ENCODE results near the gene LOXL4.

Gene LOXL4

DNA sequence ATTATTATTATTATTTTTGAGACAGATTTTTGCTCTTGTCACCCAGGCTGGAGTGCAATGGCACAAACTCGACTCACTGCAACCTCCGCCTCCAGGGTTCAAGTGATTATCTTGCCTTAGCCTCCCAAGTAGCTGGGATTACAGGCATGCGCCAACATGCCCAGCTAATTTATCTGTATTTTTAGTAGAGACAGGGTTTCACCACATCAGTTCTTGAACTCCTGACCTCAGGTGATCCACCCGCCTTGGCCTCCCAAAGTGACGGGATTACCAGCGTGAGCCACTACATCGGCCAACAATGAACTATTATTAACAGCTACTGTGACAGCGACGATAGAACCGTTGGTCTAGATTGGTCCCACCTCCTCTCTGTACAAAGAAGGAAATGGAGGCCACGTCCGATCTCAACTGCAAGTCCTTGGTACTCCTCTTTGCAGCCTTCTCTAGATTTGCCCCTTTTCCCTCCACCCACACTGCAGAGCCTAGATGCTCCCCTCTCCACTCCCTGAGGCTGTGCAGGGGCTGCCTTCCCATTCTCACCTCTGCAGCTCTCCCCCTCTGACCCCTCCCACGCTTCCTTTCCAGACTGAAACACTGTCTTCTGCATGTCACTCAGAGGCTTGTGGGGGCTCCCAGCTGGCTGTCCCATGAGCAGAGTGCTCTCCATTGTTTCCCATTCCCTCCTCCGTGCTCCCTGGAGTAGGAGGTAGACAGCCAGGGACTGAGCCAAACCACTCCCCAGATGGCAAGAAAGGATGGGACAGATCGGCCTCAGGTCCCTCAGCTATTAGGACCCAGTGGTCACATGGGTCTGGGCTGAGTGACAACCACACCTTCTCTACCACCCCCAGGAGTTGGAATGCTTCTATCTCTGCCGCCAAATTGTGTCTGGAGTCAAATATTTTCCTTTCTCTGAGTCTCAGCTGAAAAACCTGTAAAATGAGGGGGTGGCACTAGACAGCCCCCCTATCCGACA is 2.3 kb downstream of the LOXL4 start:
- in situ Hi-C loops (cut with MboI; ENCODE audit: low sequenced_read_pairs) = no loop called here
- Histone ChIP-seq H3K36me3 (replicated peaks) (no peaks in the 10 kb centered on the region), H3K4me3 (no peak overlapping the region), H3K27me3 (ENCODE audit: low read depth) (no peaks in the 10 kb centered on the region), H3K9me3 (no peaks in the 10 kb centered on the region), H3K4me1 (0 out of 2 replicates have a peak, but pooled peaks cover 2% of the 10 kb centered on the region)
- DNase-seq (ENCODE audit: low spot score in 2 of 2) = no peak

GRCh38 chr10:98264378-98265065 is 3.5 kb downstream of the LOXL4 start:
- Histone ChIP-seq H3K4me3 (no peak overlapping the region), H3K27me3 (ENCODE audit: low read depth) (no peaks in the 10 kb centered on the region), H3K4me1 (0 out of 2 replicates have a peak, but pooled peaks cover 2% of the 10 kb centered on the region), H3K9me3 (no peaks in the 10 kb centered on the region), H3K36me3 (replicated peaks) (no peaks in the 10 kb centered on the region)
- no peak for DNase-seq (ENCODE audit: low spot score in 2 of 2)
- in situ Hi-C loops (cut with MboI; ENCODE audit: low sequenced_read_pairs) = no loop called here

- no peak for DNase-seq (ENCODE audit: low spot score in 2 of 2)
- H3K9me3 ChIP-seq = no peaks in the 10 kb centered on the region
- H3K27me3 ChIP-seq (ENCODE audit: low read depth) = no peaks in the 10 kb centered on the region
- H3K36me3 ChIP-seq (replicated peaks) = no peaks in the 10 kb centered on the region
- no peak overlapping the region for H3K4me3 ChIP-seq
- in situ Hi-C loops (cut with MboI; ENCODE audit: low sequenced_read_pairs) = no loop called here
- no peaks in the 10 kb centered on the region for H3K4me1 ChIP-seq
Observed at GRCh38 chr10:98263088-98263487, 4.9 kb downstream of the LOXL4 start.

GRCh38 chr10:98262571-98262970 is 5.4 kb downstream of the LOXL4 start:
- Histone ChIP-seq H3K27me3 (ENCODE audit: low read depth) (no peaks in the 10 kb centered on the region), H3K4me3 (no peak overlapping the region), H3K4me1 (no peaks in the 10 kb centered on the region), H3K36me3 (replicated peaks) (no peaks in the 10 kb centered on the region), H3K9me3 (no peaks in the 10 kb centered on the region)
- in situ Hi-C loops (cut with MboI; ENCODE audit: low sequenced_read_pairs) = no loop called here
- peak in 1 of 2 experiments; percentile 26 for DNase-seq (ENCODE audit: low spot score in 2 of 2)

- Histone ChIP-seq H3K4me3 (no peak overlapping the region), H3K9me3 (no peaks in the 10 kb centered on the region), H3K27me3 (ENCODE audit: low read depth) (no peaks in the 10 kb centered on the region), H3K4me1 (no peaks in the 10 kb centered on the region), H3K36me3 (replicated peaks) (no peaks in the 10 kb centered on the region)
- in situ Hi-C loops (cut with MboI; ENCODE audit: low sequenced_read_pairs) = no loop called here
- DNase-seq (ENCODE audit: low spot score in 2 of 2) = no peak
Observed at GRCh38 chr10:98261436-98262277, 6.3 kb downstream of the LOXL4 start.

DNA sequence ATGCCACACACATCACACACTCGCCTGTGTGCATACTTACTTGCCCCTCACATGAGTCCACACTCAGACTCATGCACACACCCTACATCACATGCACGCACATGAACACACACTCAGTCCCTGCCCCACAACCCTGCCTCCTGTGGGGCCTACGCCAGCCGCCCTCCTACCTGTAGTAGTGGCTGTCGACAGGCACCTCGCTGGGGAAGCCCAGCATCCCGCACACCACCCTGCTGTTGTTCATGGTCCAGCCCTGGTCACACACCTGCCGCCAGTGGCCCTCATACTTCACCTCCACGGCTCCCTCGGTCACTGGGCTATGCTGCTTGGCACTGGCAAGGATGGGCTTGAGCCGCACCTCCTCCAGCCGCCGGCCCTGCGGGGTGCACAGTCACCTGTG is 7.2 kb downstream of the LOXL4 start:
- Histone ChIP-seq H3K9me3 (no peaks in the 10 kb centered on the region), H3K36me3 (replicated peaks) (no peaks in the 10 kb centered on the region), H3K4me1 (no peaks in the 10 kb centered on the region), H3K4me3 (no peak overlapping the region), H3K27me3 (ENCODE audit: low read depth) (no peaks in the 10 kb centered on the region)
- in situ Hi-C loops (cut with MboI; ENCODE audit: low sequenced_read_pairs) = no loop called here
- DNase-seq (ENCODE audit: low spot score in 2 of 2) = no peak

DNA sequence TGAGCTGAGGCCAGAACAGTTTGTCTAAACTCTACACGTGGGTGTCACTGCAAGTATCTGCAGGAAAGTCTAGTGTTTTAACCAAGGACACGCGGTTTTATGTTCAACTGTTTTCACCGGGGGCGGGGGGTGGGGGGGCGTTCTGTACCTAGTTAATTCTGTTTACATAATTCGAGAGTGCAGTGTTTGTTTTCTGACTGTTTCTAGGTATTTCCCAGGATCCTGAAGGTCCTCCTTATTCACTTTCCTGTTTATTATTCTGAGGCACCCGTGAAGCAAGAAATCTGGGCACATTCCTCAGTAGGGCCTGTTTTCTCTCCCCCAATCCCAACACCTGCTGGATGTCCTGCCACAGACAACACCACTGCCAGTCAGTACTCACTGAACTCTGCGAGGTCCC is 7.6 kb downstream of the LOXL4 start:
- Histone ChIP-seq H3K36me3 (replicated peaks) (no peaks in the 10 kb centered on the region), H3K4me1 (no peaks in the 10 kb centered on the region), H3K9me3 (no peaks in the 10 kb centered on the region), H3K27me3 (ENCODE audit: low read depth) (no peaks in the 10 kb centered on the region), H3K4me3 (no peak overlapping the region)
- no peak for DNase-seq (ENCODE audit: low spot score in 2 of 2)
- in situ Hi-C loops (cut with MboI; ENCODE audit: low sequenced_read_pairs) = no loop called here

DNA sequence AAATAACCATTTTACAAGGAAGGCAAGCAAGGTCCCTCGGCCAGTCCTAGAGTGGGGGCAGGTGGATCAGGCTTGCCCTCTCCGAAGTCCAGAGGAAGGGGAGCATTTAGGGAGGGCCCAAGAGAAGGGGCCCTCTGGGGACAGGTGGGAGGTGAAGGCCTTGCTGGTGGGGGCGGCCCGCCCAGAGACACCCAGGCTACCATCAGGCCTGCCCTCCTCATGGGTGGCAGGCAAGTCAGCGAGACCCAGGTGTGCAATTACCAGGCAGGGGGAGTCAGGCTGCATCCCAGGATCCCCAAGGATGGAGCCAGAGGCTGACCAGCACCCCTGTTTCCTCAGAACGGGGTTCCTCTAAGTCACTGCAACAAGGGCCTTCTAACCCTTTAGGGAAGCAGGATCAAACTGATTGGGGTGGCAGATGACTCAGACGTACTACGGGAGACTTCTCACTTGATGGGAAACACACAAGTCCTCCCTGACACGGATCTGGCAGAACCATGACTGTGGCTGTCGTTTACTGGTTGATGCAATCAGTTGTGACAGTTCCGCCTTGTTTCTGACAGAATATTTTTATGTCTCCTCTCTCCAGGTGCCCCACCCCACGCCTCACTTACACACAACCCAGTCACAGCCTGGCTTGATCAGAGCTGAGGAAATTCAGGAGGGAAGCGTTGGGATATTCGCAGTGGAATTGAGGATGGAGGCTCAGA is 8.2 kb downstream of the LOXL4 start:
- H3K4me3 ChIP-seq = no peak overlapping the region
- H3K36me3 ChIP-seq (replicated peaks) = no peaks in the 10 kb centered on the region
- no peak for DNase-seq (ENCODE audit: low spot score in 2 of 2)
- no peaks in the 10 kb centered on the region for H3K9me3 ChIP-seq
- in situ Hi-C loops (cut with MboI; ENCODE audit: low sequenced_read_pairs) = no loop called here
- no peaks in the 10 kb centered on the region for H3K27me3 ChIP-seq (ENCODE audit: low read depth)
- H3K4me1 ChIP-seq = no peaks in the 10 kb centered on the region

DNA sequence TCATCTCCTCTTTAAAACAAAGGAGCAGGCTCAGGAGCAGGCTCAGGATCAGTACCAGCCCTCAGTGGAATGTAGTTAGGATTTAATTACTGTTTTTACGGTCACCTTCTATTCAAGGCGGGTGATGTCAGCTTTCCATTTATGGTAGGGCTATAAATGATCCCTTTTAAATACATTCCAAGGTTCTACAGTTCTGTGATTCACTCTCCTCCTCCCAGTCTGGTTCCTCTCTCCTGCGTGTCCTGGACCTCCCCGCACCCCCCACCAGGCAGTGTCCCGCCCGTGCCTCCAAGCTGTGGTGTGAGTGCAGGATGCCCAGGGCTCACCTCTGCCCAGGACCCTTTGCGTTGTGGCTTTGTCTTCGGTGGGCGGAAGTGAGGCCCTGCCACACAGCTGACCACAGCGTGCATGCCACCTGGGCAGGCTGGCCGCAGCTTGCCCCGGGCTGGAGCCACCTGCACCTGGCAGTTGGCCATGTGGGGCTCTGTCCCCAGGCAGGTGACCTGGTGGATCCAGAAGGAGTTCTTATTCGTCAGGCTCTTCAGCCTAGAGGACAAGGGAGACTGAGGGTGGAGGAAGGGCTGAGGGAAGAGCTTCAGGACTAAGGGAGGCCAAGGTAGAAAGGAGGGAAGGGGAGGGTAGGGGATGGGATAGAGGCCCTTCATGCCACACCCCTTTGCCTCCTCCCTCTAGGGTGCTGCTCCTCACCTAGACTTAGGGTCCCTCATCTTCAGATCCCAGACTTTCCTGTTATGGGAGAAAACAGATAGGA is 9.1 kb downstream of the LOXL4 start:
- Histone ChIP-seq H3K36me3 (replicated peaks) (no peaks in the 10 kb centered on the region), H3K27me3 (ENCODE audit: low read depth) (no peaks in the 10 kb centered on the region), H3K4me1 (no peaks in the 10 kb centered on the region), H3K4me3 (no peak overlapping the region), H3K9me3 (no peaks in the 10 kb centered on the region)
- in situ Hi-C loops (cut with MboI; ENCODE audit: low sequenced_read_pairs) = no loop called here
- no peak for DNase-seq (ENCODE audit: low spot score in 2 of 2)

- no peaks in the 10 kb centered on the region for H3K9me3 ChIP-seq
- H3K4me3 ChIP-seq = no peak overlapping the region
- in situ Hi-C loops (cut with MboI; ENCODE audit: low sequenced_read_pairs) = no loop called here
- H3K4me1 ChIP-seq = no peaks in the 10 kb centered on the region
- no peak for DNase-seq (ENCODE audit: low spot score in 2 of 2)
- no peaks in the 10 kb centered on the region for H3K36me3 ChIP-seq (replicated peaks)
- no peaks in the 10 kb centered on the region for H3K27me3 ChIP-seq (ENCODE audit: low read depth)
Observed at GRCh38 chr10:98257961-98258360, 10.0 kb downstream of the LOXL4 start.

GRCh38 chr10:98257198-98257597 is 10.8 kb downstream of the LOXL4 start:
- Histone ChIP-seq H3K4me3 (no peak overlapping the region), H3K27me3 (ENCODE audit: low read depth) (no peaks in the 10 kb centered on the region), H3K4me1 (no peaks in the 10 kb centered on the region), H3K9me3 (no peaks in the 10 kb centered on the region), H3K36me3 (replicated peaks) (no peaks in the 10 kb centered on the region)
- in situ Hi-C loops (cut with MboI; ENCODE audit: low sequenced_read_pairs) = no loop called here
- DNase-seq (ENCODE audit: low spot score in 2 of 2) = no peak

- H3K4me3 ChIP-seq = no peak overlapping the region
- no peaks in the 10 kb centered on the region for H3K4me1 ChIP-seq
- no peak for DNase-seq (ENCODE audit: low spot score in 2 of 2)
- no peaks in the 10 kb centered on the region for H3K9me3 ChIP-seq
- in situ Hi-C loops (cut with MboI; ENCODE audit: low sequenced_read_pairs) = no loop called here
- no peaks in the 10 kb centered on the region for H3K36me3 ChIP-seq (replicated peaks)
- H3K27me3 ChIP-seq (ENCODE audit: low read depth) = no peaks in the 10 kb centered on the region
Observed at GRCh38 chr10:98256692-98257091, 11.3 kb downstream of the LOXL4 start.

Measured in HAP-1 (cell line).